Hepatocyte (in vitro differentiated cells): ENCODE results near the gene KIR2DL1.
"Not testable (repeated sequence)": the region's sequence is repeated elsewhere in the genome, so short reads cannot be mapped to it uniquely, and the experiment has no call there.

ENCODE experiments used
- EZH2phosphoT487 ChIP-seq: fragments of 200-600 bp; sonication (generic); IDR thresholded peaks from one replicate; pipeline ENCODE4 v1.6.1; 2018; ENCODE audit warnings: antibody characterized with exemption, mild to moderate bottlenecking, low read depth, moderate library complexity; ENCODE audit not compliant: unreplicated experiment, severe bottlenecking
- TF ChIP-seq, protein P1 (sequence below): fragments of 200-600 bp; sonication (generic); IDR thresholded peaks from 2 replicates; pipeline ENCODE4 v1.5.1; 2016; ENCODE audit warnings: antibody characterized with exemption, mild to moderate bottlenecking; ENCODE audit not compliant: poor library complexity

DNA sequence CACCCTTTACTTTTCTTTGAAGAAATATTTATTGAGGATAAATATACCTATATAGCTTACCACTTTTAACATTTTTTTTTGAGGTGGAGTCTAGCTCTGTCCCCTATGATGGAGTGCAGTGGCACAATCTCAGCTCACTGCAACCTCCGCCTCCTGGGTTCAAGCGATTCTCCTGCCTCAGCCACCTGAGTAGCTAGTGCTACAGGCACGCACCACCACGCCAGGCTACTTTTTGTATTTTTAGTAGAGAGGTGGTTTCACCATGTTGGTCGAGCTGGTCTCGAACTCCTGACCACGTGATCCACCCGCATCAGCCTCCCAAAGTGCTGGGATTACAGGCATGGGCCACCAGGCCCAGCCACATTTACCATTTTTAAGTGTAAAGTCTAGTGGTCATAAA, 6.2 kb downstream of the KIR2DL1 start:
- TF ChIP-seq, protein P1, sequence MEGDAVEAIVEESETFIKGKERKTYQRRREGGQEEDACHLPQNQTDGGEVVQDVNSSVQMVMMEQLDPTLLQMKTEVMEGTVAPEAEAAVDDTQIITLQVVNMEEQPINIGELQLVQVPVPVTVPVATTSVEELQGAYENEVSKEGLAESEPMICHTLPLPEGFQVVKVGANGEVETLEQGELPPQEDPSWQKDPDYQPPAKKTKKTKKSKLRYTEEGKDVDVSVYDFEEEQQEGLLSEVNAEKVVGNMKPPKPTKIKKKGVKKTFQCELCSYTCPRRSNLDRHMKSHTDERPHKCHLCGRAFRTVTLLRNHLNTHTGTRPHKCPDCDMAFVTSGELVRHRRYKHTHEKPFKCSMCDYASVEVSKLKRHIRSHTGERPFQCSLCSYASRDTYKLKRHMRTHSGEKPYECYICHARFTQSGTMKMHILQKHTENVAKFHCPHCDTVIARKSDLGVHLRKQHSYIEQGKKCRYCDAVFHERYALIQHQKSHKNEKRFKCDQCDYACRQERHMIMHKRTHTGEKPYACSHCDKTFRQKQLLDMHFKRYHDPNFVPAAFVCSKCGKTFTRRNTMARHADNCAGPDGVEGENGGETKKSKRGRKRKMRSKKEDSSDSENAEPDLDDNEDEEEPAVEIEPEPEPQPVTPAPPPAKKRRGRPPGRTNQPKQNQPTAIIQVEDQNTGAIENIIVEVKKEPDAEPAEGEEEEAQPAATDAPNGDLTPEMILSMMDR, result not testable (repeated sequence)
- not testable (repeated sequence) for TF ChIP-seq EZH2phosphoT487
